HepG2 (cell line): Measurements from ENCODE around the gene GPRC5B. TPM values are rescaled to one million over a fixed set of nuclear protein-coding genes. Genes with fewer than 3 reads are reported as not detected.

ENCODE experiments used
- CREB1 ChIP-seq, 2 experiments: fragments of 450-650 bp in 1 of 2; IDR thresholded peaks; 2 replicates each; pipeline ENCODE4 v1.6.1; 2016 to 2017; ENCODE audit warnings: control low read depth in 1 of 2, mild to moderate bottlenecking in 1 of 2, missing compliant biosample characterization in 1 of 2, missing genetic modification characterization in 1 of 2
- ELF3 ChIP-seq: IDR thresholded peaks from 2 replicates; pipeline ENCODE4 v1.6.1; 2016; ENCODE audit warnings: missing genetic modification reagents, missing compliant biosample characterization
- HOXA5 ChIP-seq: sonication (generic); formaldehyde crosslinking; IDR thresholded peaks from 2 replicates; pipeline ENCODE4 v1.4.0; 2020; ENCODE audit warnings: missing genetic modification reagents
- SAP130 ChIP-seq: IDR thresholded peaks from 2 replicates; pipeline ENCODE4 v1.6.1; 2016; ENCODE audit warnings: low read depth
- ZNF10 ChIP-seq: sonication (generic); formaldehyde crosslinking; IDR thresholded peaks from 2 replicates; pipeline ENCODE4 v1.4.0; 2020; ENCODE audit warnings: mild to moderate bottlenecking, low read depth, missing genetic modification reagents, borderline replicate concordance
- ZNF121 ChIP-seq: sonication (generic); formaldehyde crosslinking; IDR thresholded peaks from 2 replicates; pipeline ENCODE4 v1.5.0; 2020; ENCODE audit warnings: mild to moderate bottlenecking, missing genetic modification reagents
- ZNF317 ChIP-seq: sonication (generic); formaldehyde crosslinking; IDR thresholded peaks from 2 replicates; pipeline ENCODE4 v1.5.0; 2020; ENCODE audit warnings: mild to moderate bottlenecking, missing genetic modification reagents
- ZNF331 ChIP-seq: sonication (generic); formaldehyde crosslinking; IDR thresholded peaks from 2 replicates; pipeline ENCODE4 v1.4.0; 2020; ENCODE audit warnings: missing genetic modification reagents
- ZNF335 ChIP-seq: sonication (generic); formaldehyde crosslinking; IDR thresholded peaks from 2 replicates; pipeline ENCODE4 v1.4.0; 2020; ENCODE audit warnings: missing genetic modification reagents
- ZNF878 ChIP-seq: sonication (generic); formaldehyde crosslinking; IDR thresholded peaks from 2 replicates; pipeline ENCODE4 v1.8.1; 2023; ENCODE audit warnings: mild to moderate bottlenecking, missing genetic modification reagents, moderate library complexity
- polyA plus RNA-seq, 8 experiments: library from polyadenylated mRNA; depleted of rRNA in 3 of 8; stranded (reverse) in 7 of 8; unstranded in 1 of 8; fragments of >200 nt; fragmentation: Illumina TruSeq in 4 of 8; extraction: Trizol in 4 of 8; gene quantifications; 2 replicates each; pipeline versions ENCODE4 v1.2.1 to v1.2.3, GENCODE V29; 2011 to 2016; ENCODE audit warnings: low read depth in 4 of 8, missing spikeins in 1 of 8, mixed read lengths in 1 of 8; ENCODE audit not compliant: insufficient read depth in 1 of 8
- total RNA-seq, 5 experiments: library from RNA; depleted of rRNA; stranded (reverse); fragments of >200 nt; fragmentation: Illumina TruSeq; extraction: Trizol; gene quantifications; 2 replicates each; pipeline ENCODE4 v1.2.3, GENCODE V29; 2016; ENCODE audit warnings: low read depth in 1 of 5
- TF ChIP-seq, protein P1 (sequence below): sonication (generic); formaldehyde crosslinking; IDR thresholded peaks from 2 replicates; pipeline ENCODE4 v1.5.0; 2020; ENCODE audit warnings: mild to moderate bottlenecking, missing genetic modification reagents, moderate library complexity
- TF ChIP-seq, protein P2 (sequence below): sonication (generic); formaldehyde crosslinking; IDR thresholded peaks from 2 replicates; pipeline ENCODE4 v1.4.0; 2020; ENCODE audit warnings: missing genetic modification reagents, borderline replicate concordance
- TF ChIP-seq, protein P3 (sequence below): sonication (generic); formaldehyde crosslinking; IDR thresholded peaks from 2 replicates; pipeline ENCODE4 v1.9.0; 2021; ENCODE audit warnings: missing genetic modification reagents, mild to moderate bottlenecking, borderline replicate concordance
- TF ChIP-seq, protein P4 (sequence below): sonication (generic); formaldehyde crosslinking; IDR thresholded peaks from 2 replicates; pipeline ENCODE4 v1.5.1; 2020; ENCODE audit warnings: mild to moderate bottlenecking, missing genetic modification reagents, moderate library complexity
- TF ChIP-seq, protein P5 (sequence below): sonication (generic); formaldehyde crosslinking; IDR thresholded peaks from 2 replicates; pipeline ENCODE4 v1.5.0; 2020; ENCODE audit warnings: mild to moderate bottlenecking, missing genetic modification reagents

GPRC5B gene
- total and polyA plus RNA-seq, 2 of the 13 experiments (the other 11 are each of a cell fraction or from before 2014, with no cell fraction given), result 0.46 to 0.53 TPM

DNA sequence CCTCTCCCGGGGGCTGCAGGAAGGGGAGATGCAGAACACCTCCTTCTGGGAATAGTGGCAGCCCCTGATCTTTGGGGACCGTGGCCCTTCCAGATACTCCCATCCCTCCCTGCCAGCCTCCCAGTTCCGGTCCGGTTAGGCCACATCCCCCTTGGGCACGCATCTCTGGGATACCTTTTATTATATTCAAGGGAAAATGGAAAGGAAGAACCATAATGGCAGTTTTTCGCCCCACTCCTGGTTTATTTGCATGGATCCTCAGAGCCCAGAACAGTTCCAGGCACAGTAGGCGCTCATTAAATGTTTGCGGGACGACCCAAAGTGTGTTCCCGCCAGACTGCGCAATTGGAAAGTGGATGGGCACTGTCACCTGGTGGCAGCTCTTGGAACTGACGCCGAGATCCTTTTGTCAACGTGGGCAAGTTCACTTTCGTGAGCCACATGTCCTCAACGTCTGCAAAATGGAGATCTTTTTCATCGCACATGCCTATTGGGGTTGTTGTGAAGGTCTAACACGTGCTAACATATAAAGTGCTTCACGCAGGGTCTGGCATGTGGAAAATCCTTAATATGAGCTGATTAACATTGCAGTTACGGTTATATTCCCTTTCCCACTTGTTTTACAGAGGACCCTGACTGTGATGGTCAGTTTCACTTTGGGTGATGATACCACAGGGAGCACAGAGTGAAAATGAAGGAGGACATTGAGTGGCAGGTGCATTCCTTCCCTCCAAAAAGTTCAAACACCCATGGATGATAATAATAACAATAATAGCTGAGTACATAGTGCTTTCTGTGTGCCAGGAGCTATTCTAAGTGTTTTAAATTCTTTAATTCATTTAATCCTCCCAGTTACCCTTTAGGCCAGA, 1.7 kb upstream of the GPRC5B start (continued):
- TF ChIP-seq, protein P1, sequence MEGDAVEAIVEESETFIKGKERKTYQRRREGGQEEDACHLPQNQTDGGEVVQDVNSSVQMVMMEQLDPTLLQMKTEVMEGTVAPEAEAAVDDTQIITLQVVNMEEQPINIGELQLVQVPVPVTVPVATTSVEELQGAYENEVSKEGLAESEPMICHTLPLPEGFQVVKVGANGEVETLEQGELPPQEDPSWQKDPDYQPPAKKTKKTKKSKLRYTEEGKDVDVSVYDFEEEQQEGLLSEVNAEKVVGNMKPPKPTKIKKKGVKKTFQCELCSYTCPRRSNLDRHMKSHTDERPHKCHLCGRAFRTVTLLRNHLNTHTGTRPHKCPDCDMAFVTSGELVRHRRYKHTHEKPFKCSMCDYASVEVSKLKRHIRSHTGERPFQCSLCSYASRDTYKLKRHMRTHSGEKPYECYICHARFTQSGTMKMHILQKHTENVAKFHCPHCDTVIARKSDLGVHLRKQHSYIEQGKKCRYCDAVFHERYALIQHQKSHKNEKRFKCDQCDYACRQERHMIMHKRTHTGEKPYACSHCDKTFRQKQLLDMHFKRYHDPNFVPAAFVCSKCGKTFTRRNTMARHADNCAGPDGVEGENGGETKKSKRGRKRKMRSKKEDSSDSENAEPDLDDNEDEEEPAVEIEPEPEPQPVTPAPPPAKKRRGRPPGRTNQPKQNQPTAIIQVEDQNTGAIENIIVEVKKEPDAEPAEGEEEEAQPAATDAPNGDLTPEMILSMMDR (CRISPR knock-in tag), result peak; percentile 100
- 0 out of 2 replicates have a peak, but pooled peaks have one; percentile 74 for TF ChIP-seq ZNF335 (CRISPR knock-in tag)
- peak; percentile 36; the same call in 1 of the 2 replicates for TF ChIP-seq SAP130 (CRISPR knock-in tag)
- peak; percentile 38; the same call in 1 of the 2 replicates for TF ChIP-seq ZNF121 (CRISPR knock-in tag)
- no peak for TF ChIP-seq CREB1 (IDR thresholded peaks at IDR 0.05)
- TF ChIP-seq CREB1 (CRISPR knock-in tag; IDR thresholded peaks at IDR 0.05), result no peak
- TF ChIP-seq HOXA5 (CRISPR knock-in tag), result 0 out of 2 replicates have a peak, but pooled peaks have one; percentile 83
- TF ChIP-seq, protein P2, sequence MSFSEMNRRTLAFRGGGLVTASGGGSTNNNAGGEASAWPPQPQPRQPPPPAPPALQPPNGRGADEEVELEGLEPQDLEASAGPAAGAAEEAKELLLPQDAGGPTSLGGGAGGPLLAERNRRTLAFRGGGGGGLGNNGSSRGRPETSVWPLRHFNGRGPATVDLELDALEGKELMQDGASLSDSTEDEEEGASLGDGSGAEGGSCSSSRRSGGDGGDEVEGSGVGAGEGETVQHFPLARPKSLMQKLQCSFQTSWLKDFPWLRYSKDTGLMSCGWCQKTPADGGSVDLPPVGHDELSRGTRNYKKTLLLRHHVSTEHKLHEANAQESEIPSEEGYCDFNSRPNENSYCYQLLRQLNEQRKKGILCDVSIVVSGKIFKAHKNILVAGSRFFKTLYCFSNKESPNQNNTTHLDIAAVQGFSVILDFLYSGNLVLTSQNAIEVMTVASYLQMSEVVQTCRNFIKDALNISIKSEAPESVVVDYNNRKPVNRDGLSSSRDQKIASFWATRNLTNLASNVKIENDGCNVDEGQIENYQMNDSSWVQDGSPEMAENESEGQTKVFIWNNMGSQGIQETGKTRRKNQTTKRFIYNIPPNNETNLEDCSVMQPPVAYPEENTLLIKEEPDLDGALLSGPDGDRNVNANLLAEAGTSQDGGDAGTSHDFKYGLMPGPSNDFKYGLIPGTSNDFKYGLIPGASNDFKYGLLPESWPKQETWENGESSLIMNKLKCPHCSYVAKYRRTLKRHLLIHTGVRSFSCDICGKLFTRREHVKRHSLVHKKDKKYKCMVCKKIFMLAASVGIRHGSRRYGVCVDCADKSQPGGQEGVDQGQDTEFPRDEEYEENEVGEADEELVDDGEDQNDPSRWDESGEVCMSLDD (CRISPR knock-in tag), result no peak; the same call in 1 of the 2 replicates
- TF ChIP-seq, protein P3, sequence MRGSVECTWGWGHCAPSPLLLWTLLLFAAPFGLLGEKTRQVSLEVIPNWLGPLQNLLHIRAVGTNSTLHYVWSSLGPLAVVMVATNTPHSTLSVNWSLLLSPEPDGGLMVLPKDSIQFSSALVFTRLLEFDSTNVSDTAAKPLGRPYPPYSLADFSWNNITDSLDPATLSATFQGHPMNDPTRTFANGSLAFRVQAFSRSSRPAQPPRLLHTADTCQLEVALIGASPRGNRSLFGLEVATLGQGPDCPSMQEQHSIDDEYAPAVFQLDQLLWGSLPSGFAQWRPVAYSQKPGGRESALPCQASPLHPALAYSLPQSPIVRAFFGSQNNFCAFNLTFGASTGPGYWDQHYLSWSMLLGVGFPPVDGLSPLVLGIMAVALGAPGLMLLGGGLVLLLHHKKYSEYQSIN, result no peak
- TF ChIP-seq, protein P4, sequence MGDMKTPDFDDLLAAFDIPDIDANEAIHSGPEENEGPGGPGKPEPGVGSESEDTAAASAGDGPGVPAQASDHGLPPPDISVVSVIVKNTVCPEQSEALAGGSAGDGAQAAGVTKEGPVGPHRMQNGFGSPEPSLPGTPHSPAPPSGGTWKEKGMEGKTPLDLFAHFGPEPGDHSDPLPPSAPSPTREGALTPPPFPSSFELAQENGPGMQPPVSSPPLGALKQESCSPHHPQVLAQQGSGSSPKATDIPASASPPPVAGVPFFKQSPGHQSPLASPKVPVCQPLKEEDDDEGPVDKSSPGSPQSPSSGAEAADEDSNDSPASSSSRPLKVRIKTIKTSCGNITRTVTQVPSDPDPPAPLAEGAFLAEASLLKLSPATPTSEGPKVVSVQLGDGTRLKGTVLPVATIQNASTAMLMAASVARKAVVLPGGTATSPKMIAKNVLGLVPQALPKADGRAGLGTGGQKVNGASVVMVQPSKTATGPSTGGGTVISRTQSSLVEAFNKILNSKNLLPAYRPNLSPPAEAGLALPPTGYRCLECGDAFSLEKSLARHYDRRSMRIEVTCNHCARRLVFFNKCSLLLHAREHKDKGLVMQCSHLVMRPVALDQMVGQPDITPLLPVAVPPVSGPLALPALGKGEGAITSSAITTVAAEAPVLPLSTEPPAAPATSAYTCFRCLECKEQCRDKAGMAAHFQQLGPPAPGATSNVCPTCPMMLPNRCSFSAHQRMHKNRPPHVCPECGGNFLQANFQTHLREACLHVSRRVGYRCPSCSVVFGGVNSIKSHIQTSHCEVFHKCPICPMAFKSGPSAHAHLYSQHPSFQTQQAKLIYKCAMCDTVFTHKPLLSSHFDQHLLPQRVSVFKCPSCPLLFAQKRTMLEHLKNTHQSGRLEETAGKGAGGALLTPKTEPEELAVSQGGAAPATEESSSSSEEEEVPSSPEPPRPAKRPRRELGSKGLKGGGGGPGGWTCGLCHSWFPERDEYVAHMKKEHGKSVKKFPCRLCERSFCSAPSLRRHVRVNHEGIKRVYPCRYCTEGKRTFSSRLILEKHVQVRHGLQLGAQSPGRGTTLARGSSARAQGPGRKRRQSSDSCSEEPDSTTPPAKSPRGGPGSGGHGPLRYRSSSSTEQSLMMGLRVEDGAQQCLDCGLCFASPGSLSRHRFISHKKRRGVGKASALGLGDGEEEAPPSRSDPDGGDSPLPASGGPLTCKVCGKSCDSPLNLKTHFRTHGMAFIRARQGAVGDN (CRISPR knock-in tag), result peak; percentile 2; the same call in 1 of the 2 replicates
- TF ChIP-seq ZNF331, result peak; percentile 71; the same call in 1 of the 2 replicates
- TF ChIP-seq ZNF878, result no peak
- TF ChIP-seq, protein P5, sequence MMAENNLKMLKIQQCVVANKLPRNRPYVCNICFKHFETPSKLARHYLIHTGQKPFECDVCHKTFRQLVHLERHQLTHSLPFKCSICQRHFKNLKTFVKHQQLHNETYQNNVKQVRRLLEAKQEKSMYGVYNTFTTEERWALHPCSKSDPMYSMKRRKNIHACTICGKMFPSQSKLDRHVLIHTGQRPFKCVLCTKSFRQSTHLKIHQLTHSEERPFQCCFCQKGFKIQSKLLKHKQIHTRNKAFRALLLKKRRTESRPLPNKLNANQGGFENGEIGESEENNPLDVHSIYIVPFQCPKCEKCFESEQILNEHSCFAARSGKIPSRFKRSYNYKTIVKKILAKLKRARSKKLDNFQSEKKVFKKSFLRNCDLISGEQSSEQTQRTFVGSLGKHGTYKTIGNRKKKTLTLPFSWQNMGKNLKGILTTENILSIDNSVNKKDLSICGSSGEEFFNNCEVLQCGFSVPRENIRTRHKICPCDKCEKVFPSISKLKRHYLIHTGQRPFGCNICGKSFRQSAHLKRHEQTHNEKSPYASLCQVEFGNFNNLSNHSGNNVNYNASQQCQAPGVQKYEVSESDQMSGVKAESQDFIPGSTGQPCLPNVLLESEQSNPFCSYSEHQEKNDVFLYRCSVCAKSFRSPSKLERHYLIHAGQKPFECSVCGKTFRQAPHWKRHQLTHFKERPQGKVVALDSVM, result 0 out of 2 replicates have a peak, but pooled peaks have one; percentile 18
- TF ChIP-seq ZNF10 (CRISPR knock-in tag), result no peak
- TF ChIP-seq ZNF317 (CRISPR knock-in tag), result peak; percentile 47; the same call in 1 of the 2 replicates
- TF ChIP-seq ELF3 (CRISPR knock-in tag), result peak; percentile 39; the same call in 1 of the 2 replicates
